ENCODE measurements around the gene CD300LG. TPM values are rescaled to one million over a fixed set of nuclear protein-coding genes. Genes with fewer than 3 reads are reported as not detected.

CD300LG gene
- total RNA-seq, 4 donors from 2014 or later: 6.8 to 21.4 (median 9.5) TPM

- peak overlapping the region; percentile 54 for H3K4me3 ChIP-seq
- WGBS: 39% methylated on average over 12 of the region's 13 CpGs
- no peaks in the 10 kb centered on the region for H3K9me3 ChIP-seq
Measured at GRCh38 chr17:43900858-43901754, 54.1 kb downstream of the CD300LG start.

GRCh38 chr17:43901861-43902589 lies 55.0 kb downstream of the CD300LG start:
- H3K9me3 ChIP-seq: no peaks in the 10 kb centered on the region
- H3K27ac ChIP-seq: no peak overlapping the region
- no peaks in the 10 kb centered on the region for H3K36me3 ChIP-seq
- peaks cover 21% of the 10 kb centered on the region for H3K27me3 ChIP-seq
- TF ChIP-seq EP300 (IDR thresholded peaks at IDR 0.05) (no peak), POLR2A (IDR thresholded peaks at IDR 0.05) (no peak), POLR2AphosphoS5 (IDR thresholded peaks at IDR 0.05) (no peak)
- TF ChIP-seq, protein P1, sequence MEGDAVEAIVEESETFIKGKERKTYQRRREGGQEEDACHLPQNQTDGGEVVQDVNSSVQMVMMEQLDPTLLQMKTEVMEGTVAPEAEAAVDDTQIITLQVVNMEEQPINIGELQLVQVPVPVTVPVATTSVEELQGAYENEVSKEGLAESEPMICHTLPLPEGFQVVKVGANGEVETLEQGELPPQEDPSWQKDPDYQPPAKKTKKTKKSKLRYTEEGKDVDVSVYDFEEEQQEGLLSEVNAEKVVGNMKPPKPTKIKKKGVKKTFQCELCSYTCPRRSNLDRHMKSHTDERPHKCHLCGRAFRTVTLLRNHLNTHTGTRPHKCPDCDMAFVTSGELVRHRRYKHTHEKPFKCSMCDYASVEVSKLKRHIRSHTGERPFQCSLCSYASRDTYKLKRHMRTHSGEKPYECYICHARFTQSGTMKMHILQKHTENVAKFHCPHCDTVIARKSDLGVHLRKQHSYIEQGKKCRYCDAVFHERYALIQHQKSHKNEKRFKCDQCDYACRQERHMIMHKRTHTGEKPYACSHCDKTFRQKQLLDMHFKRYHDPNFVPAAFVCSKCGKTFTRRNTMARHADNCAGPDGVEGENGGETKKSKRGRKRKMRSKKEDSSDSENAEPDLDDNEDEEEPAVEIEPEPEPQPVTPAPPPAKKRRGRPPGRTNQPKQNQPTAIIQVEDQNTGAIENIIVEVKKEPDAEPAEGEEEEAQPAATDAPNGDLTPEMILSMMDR (IDR thresholded peaks at IDR 0.05): no peak
- no peak overlapping the region for H3K4me3 ChIP-seq
- peaks cover 41% of the 10 kb centered on the region for H3K4me1 ChIP-seq
- WGBS: 58% methylated on average over 7 of the region's 7 CpGs
- DNase-seq (ENCODE audit: low spot score in 2 of 2): no peak

More at GRCh38 chr17:43900858-43901754, 54.1 kb downstream of the CD300LG start:
- Histone ChIP-seq H3K27me3 (peaks cover 12% of the 10 kb centered on the region), H3K27ac (no peak overlapping the region), H3K36me3 (no peaks in the 10 kb centered on the region), H3K4me1 (peaks cover 32% of the 10 kb centered on the region)
- no peak for TF ChIP-seq EP300 (IDR thresholded peaks at IDR 0.05)
- TF ChIP-seq POLR2A (IDR thresholded peaks at IDR 0.05): no peak
- TF ChIP-seq, protein P1 (IDR thresholded peaks at IDR 0.05): no peak
- no peak for TF ChIP-seq POLR2AphosphoS5 (IDR thresholded peaks at IDR 0.05)
- no peak for DNase-seq (ENCODE audit: low spot score in 2 of 2)

DNA sequence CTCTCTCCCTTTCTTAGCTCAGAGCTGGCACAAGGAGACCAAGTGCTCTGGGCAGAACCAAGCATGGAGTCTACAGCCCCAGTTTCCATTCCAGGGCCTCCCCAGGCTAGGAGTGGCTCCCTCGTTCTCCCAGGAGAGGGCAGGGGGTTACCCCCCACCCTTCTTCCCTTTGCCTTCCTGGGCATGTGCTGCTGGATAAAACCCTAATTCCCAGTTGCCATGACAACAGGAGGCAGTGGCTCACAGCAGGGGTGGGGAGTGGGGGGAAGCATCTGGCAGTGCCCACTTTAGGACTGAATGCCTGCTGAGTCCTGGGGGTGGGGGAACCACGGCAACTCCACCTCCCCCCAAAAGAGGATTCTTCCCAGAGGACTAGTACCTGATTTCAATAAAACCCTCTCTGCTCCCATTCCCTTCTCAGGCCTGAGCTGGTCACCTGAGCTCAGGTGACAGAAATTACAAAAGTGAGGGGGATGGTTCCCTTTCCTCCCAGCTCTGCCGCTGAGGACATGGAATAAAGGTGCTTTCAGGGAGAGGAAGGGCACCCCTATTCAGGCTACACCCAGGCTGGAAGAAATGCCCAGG lies 58.5 kb downstream of the CD300LG start:
- H3K4me3 ChIP-seq: peak overlapping the region; percentile 59
- no peak overlapping the region for H3K27ac ChIP-seq

GRCh38 chr17:43905985-43906852 lies 59.2 kb downstream of the CD300LG start:
- Histone ChIP-seq H3K4me3 (peak overlapping the region; percentile 59), H3K27ac (peak overlapping the region; percentile 64), H3K36me3 (no peaks in the 10 kb centered on the region), H3K4me1 (peaks cover 29% of the 10 kb centered on the region), H3K27me3 (peaks cover 27% of the 10 kb centered on the region), H3K9me3 (no peaks in the 10 kb centered on the region)
- peak; percentile 86 to 91 for DNase-seq (ENCODE audit: low spot score in 2 of 2)
- 4% methylated on average over 15 of the region's 37 CpGs for WGBS
- TF ChIP-seq POLR2AphosphoS5 (IDR thresholded peaks at IDR 0.05): no peak
- TF ChIP-seq, protein P1 (IDR thresholded peaks at IDR 0.05): no peak
- TF ChIP-seq POLR2A (IDR thresholded peaks at IDR 0.05): no peak
- no peak for TF ChIP-seq EP300 (IDR thresholded peaks at IDR 0.05)

More for the DNA sequence above, 58.5 kb downstream of the CD300LG start:
- no peak for DNase-seq (ENCODE audit: low spot score in 2 of 2)
- TF ChIP-seq, protein P1 (IDR thresholded peaks at IDR 0.05): no peak
- TF ChIP-seq POLR2AphosphoS5 (IDR thresholded peaks at IDR 0.05): no peak
- TF ChIP-seq EP300 (IDR thresholded peaks at IDR 0.05): no peak
- TF ChIP-seq POLR2A (IDR thresholded peaks at IDR 0.05): no peak
- H3K27me3 ChIP-seq: peaks cover 27% of the 10 kb centered on the region
- no peaks in the 10 kb centered on the region for H3K9me3 ChIP-seq
- H3K36me3 ChIP-seq: no peaks in the 10 kb centered on the region
- 63% methylated on average over 2 of the region's 3 CpGs for WGBS
- H3K4me1 ChIP-seq: peaks cover 35% of the 10 kb centered on the region

Data from suprapubic skin (tissue), 4 donors.